Activated CD8-positive, alpha-beta memory T cell treated with anti-CD3 and anti-CD28 coated beads for 4 hours (primary cell): ENCODE results near the gene SLC18A3.

Source experiments
- DNase-seq, 2 donors: peaks; one replicate each; pipeline ENCODE4 v3.0.0-alpha.2; 2020; ENCODE audit warnings: low read depth in 2 of 2

SLC18A3 gene

DNA sequence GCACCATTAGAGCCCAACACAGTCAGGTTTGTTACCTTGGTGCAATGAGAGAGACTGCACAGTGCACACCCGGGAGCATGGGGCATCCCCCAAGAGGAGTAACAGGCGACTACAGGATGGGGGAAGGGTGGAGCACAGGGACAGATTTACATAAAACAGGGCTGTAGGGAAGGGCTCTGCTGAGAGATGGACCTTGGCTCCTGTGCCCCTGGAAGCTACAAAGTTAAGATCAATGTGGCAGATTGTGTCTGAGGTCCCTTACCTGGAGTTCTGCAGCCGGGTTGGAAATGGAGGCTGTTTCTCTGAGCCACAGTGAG lies 13.7 kb upstream of the SLC18A3 start:
- no peak for DNase-seq

DNA sequence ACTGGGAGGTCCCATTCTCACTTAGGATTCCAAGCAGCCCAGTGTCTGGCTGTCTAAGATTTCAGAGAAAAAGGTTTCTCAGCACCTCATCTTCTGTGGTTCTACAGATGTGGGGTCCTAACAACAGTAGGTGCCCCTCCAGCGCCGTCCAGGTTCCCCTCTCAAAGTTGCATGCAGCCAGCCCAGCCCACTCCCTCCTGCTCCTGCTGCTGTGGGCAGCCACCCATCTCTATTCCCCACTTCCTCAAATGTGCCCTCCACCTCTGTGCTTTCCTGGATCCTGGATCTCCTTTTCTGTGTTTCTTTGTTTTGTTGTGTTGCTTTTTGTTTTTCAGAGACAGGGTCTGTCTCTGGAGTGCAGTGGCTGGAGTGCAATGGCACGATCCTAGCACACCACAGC lies 13.3 kb upstream of the SLC18A3 start:
- no peak for DNase-seq

DNA sequence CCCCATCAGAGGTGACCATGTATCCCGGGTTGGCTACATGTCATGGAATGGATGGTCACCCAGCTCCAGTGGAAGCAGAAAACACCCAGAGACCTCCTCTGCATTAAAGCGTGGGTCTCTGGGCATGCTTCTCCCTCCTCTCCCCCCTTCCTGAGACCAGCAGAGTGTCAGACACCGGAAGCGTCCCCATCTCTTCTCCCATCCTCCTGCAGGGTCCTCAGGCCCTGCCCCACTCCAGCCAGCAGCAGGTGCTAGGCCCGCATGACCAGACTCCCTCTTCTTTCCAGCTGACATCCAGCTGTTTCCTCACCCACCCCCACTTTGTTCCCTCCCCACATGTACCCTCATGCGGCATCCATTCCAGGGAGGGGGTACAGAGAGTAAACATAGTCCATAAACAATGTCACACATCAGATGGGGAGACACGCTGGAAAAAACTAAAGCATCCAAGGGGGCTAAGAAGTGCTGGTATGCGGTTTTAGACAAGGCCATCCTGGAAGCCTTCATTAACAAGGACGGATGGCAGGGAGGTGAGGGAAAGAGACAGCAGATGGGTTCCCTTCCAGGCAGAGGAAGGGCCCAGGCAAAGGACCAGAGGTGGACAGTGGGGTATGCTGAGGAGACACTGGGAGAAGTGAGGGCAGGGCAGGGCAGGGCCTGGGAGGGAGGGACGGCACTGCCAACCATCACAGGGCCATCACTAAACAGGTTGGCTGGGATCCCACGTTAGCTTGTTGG lies 12.5 kb upstream of the SLC18A3 start:
- no peak for DNase-seq

DNA sequence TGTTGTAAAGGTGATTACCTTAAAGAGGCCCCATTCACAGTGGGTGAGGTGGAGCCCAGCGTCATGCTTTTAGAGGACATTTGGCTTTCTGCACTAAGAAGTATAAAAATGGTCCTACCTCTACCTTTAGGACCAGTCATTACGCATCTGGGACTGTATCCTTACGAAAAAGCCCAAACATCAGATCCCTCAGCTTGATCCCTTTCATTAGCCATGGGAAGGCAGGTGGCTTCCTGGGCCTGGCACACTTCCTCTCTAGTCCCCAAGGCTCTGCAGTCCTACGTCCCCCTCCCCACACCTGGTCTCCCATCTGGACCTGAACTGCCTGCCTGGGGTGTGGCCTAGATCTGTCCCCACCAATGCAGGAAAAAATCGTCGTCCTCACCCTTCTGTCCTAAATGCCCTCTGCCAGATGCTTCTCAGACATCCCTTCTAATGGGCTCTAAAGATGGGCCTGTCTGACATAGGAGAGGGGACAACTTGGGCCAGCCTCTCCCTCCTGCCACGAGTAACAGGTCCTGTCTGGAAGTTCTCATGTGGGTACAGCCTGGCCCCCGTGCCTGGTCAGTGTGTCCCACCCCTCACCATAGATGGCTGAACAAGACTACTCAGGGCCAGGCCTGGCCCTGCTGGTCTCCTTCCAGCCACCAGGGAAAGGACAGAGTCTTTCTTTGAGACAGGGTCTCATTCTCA lies 11.8 kb upstream of the SLC18A3 start:
- no peak for DNase-seq

DNA sequence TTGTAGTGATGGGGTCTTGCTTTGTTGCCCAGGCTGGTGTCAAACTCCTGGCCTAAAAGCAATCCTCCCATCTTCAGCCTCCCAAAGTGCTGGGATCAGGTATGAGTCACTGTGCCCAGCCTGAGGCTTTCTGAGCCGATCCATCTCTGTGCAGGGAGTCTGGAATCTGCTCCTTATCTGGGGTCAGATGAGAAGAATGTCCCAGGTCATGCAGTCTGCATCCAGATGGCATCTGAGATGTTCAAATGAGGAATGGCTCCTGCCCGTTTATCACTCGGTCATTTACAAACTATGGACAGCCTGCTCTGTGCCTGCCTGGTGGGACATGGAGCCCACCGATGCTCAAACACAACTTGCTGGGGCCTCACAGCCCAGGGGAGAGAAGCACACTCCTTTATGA lies 11.1 kb upstream of the SLC18A3 start:
- no peak for DNase-seq

DNA sequence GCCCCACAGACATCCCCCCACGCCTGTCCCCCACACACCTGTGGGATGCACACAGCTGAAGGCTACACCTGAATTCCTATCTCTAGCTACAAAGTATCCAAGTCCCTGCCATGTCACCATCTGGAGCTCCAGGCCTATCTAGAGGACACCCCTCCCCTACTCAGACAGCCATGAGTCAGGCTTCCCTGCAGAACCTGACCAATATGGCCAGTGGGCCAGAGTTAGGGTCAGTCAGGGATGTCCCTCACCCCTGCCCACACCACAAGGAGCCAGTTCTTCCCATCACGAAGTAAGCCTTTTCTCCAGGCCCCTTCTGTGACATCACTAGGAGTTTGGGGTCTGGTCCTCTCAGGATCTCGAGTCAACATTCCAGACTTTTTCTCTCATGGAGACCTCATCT lies 10.6 kb upstream of the SLC18A3 start:
- DNase-seq = no peak

DNA sequence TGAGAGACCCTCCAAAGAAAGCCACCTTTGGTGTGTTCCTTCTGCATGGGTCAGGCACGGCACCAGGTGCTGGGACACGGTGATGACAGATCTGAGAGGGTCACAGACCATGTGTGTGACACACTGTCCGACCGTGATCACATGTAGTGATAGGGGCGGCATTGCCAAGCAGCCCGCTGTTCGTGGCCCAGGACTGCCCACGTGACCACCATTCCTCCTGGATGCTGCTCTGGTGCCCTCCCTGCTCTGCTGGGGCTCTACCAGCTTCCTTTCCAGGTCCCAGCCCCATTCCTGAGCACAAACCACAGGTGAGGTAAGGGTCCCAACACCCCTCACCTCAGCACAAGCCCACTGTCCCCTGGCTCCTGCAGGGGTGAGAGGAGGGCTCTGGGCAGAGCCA lies 10.1 kb upstream of the SLC18A3 start:
- DNase-seq = no peak

DNA sequence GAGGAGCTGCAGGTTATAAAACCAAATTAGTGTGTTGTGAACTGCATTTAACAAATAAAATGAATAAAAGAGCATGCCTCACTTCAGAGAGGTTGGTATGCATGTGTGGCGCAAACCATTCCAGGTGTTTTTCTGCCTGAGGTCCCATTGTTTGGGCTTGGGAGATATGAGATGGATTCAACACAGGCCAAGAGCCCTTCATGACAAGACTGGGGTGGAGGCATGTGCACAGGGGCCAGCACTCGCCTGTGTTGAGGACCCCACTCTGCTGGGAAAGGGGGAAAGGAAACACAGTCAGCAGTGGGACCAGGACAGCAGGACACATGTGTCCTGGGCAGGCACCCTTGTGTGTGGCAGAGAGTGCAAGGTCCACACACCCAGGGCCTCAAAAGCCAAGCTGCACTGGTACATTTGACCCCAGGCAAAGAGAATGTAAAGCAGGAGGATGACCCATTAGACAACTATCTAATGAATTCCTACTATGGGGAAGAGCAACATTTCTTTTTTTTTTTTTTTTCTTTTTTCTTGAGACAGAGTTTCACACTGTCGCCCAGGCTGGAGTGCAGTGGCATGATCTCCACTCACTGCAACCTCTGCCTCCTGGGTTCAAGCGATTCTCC lies 9.2 kb upstream of the SLC18A3 start:
- no peak for DNase-seq

DNA sequence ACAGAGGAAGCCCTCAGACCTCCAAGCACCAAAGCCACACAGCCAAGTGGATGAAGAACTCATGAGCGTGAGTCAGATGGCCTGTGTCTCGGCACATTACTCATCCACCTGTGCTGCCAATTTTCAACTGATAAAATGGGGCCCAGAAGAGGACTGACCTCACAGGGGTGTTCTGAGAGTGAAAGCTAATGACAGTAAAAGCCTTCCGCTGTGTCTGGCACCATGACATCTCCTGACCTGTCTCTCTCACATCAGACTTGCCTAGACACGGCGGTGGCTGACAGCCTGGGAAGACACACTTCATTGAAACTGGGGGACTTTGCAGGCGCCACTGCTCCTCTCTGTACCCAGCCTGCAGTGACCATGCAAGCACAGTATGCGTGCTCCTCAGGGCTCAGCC lies 8.3 kb upstream of the SLC18A3 start:
- no peak for DNase-seq

DNA sequence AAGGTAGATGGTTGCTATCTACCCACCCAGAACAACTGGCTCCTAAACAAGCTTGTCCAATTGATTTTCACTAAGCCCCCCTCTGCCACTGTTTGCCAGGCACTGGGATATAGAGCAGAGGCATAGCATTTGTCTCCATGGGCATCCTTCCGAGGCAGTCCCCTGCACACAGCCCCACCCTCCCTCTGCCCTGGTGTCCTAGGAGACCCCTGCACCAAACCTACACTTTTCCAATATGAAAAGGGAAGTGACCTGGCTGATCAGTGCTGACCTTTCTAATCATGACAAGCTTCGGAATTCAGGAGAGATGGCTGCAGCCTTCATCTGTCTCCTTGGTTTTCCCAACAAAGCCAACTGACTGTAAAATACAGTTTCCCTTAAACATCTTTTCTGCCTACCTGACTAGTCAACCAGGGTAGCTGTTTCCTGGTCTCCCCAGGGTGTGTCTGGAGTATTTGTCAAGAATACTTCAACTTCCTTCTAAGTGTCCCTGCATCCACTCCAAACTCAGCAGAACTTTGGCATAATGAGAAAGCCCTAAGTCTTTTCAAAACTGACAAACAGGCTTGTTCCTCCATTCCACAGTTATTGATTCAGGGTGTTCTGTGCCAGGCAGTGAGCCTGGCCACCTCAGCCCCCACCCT lies 7.6 kb upstream of the SLC18A3 start:
- no peak for DNase-seq

DNA sequence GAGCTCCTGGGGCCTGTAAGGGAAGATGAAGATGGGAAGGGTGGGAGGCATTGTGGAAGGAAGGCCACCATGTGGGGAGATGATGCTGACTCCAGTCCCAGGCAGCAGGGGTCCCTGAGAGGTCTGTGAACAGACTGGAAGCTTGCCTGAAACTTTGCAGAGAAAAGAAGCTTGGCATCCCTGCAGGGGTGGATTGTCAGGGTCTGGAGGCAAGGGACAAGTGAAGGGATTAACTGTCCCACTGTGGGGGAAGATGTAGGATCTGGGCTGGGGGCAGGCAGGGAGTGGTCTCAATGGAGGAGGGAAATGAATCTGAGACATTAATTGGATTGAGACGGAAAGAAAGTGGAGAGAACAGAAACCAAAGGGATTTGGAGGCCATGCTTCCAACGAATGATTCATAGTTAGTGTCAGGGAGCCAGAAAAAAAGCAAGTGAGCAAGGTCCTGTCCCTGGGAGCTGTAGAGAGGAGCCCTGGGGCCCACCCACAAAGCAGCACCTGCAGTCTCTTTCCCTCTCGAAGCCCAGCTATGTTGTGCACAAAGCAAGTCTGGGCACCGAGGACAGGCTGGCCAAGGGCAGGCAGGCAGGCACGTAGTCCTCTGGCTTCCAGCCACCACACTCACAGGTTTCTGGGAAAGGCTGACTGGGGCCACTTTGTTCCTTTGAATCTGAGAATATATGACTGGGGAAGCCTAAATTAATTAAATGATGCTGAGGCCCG lies 4.7 kb upstream of the SLC18A3 start:
- DNase-seq = no peak

DNA sequence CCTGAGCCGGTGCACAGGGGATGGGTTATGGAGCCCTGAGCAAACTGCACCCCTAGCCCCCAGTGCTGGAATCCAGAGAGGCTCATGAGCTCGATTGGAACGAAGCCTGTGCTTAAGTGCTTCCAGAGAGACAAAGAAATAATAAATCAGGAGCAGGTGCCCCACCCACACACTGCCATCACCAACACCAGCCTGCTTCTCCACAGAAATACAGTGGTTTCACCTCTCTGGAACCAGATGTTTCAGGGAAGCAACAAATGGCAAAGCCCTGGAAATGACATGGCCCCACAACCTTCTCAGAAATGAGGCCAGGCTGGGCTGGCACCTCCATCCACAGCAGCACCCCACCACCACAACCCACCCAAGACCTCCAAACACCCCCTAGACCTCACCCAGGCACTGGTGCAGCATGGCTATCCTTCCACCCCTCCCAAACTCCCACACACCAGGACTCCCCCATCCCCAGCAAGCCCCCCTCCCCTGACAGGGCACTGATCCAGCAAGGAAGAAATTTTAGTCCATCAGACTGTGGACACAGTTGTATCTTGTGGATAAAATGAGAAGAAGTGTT lies 4.1 kb upstream of the SLC18A3 start:
- DNase-seq = no peak

DNA sequence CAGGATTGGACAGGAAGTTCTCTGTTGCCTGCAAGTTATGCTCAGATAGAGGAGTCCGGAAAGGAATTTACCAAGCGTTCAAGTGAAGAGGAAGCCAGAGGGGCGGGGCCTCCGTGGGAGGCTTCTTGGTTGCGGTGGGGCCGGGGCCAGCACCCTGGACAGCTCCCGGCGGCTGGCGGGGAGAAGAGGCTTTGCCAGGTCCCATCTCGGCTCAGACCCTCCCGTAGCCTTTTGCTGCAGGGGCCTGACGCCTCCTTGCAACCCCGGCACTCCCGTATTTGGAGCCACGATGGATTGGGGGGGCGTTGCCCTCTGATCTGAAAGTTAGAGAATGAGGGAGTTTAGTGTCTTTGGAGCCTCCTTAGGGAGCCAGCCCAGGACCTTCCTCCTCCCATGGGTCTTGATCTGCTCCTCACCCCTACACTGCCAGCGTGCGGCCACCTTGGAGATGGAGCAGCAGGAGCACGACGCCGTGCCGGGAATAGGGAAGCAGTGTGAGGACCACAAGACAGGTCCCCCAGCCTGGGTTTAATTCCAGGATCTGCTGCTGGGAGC lies 3.1 kb upstream of the SLC18A3 start:
- peak in 1 of 2 donors; percentile 28 for DNase-seq

DNA sequence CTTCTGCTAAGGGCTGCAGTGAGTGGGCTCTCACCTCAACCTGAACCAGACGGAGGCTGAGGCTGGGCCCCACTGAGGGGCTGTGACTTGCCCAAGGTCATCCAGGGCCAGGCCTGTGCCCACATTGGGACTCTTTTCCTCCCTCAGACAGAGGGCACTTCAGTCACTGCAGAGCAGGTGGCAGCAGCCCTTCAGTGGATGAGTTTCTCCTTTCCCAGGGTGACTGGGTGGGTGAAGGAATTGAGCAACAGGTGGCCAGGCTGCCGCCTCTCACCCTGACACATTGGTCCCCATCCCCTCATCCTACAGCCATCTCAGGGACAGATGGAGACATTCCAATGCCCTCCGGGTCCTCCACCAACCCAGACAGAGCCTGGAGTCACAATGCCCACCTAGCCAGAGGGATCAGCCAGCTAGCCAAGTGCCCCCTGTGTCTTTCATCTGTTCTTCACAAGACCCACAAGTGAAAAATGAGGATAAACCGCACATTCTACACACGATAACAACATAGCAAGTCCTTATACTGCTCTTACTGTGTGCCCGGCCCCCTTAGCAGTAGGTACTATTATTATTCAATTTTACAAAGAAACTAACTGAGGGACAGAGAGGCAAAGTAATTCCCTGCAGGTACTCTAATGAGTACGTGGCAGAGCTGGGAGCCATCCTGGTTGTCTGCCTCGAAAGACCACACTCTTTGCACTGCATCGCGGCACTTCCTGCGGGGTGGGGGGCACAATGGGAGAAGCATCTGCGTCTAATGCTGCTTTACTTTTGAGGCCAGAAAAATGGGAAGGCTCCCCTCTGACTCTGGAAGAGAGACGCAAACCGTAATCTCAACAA lies 1.7 kb upstream of the SLC18A3 start:
- DNase-seq = no peak

DNA sequence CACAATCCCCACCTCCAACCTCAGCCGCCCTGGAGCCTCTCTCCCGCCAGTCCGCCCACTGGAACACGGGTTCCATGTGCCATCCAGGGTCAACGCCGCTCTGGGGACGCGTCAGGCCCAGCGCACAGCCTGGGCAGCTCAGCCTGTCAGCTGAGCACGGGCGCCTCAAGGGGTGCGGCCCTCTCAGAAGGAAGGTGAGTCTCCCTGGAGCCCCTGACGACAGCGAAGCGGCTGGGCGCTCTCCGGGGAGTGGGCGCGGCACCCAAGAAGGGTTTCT lies 1.2 kb upstream of the SLC18A3 start:
- no peak for DNase-seq

DNA sequence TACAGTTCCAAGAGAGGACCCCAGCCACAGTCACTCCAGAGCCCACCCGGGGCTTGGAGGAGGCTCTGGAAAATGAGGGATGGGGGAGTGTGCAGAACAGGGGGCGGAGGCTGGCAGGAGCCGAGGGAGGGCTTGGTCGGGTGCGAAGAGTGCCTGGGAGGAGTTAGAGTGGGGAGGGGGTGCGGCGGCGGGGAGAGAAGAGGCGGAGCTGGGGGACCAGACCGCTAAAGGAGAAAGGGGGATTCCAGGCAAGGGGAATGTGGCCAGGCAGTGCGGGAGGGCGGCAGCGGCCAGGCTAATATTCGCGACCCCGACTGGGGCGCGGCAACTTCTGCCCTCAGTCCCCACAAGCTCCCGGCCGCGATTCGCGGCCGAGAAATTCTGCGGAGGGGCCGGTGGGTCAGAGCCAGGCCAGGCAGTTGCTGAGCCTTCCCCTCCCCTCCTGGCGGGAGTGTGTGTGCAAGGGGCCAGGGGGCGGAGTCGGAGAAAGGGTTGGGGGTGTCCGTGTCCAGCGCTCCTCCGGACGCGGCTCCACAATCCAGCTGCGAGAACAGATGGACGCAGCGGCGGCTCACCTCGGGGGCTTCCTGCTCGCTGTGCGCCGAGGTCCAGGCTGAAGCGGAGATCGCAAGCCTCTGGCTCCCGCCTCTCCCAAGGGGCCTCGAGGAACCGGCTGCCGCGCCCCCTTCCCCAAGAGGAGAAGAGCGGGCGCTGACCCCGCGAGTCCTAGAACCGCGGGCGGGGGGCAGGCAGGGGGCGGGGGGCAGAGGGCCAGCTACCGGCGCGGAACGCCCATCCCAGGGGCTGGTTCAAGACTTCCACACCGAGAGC lies 612 bp upstream of the SLC18A3 start:
- no peak for DNase-seq

DNA sequence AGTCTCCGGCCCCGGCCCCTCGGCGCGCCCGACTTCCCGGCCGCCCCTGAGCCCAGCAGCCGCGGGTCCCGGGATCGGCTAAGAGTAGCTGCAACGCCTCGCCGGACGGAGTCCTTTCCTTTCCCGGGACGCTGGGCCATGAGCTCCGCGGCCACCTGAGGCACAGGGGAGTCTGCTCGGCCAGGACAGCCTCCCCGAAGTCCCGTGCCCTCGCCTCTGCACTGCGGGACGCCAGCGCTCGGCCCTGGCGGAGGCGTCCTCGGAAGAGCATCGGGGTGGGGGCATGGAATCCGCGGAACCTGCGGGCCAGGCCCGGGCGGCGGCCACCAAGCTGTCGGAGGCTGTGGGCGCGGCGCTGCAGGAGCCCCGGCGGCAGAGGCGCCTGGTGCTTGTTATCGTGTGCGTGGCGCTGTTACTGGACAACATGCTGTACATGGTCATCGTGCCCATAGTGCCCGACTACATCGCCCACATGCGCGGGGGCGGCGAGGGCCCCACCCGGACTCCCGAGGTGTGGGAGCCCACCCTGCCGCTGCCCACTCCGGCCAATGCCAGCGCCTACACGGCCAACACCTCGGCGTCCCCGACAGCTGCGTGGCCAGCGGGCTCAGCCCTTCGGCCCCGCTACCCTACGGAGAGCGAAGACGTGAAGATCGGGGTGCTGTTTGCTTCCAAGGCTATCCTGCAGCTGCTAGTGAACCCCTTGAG lies 502 bp downstream of the SLC18A3 start:
- no peak for DNase-seq

DNA sequence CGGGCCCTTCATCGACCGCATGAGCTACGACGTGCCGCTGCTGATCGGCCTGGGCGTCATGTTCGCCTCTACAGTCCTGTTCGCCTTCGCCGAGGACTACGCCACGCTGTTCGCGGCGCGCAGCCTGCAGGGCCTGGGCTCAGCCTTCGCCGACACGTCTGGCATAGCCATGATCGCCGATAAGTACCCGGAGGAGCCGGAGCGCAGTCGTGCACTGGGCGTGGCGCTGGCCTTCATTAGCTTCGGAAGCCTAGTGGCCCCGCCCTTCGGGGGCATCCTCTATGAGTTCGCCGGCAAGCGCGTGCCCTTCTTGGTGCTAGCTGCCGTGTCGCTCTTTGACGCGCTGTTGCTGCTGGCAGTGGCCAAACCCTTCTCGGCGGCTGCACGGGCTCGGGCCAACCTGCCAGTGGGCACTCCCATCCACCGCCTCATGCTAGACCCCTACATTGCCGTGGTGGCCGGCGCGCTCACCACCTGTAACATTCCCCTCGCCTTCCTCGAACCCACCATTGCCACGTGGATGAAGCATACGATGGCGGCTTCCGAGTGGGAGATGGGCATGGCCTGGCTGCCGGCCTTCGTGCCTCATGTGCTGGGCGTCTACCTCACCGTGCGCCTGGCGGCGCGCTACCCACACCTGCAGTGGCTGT lies 1.2 kb downstream of the SLC18A3 start:
- no peak for DNase-seq
